Liver (tissue), 9 donors: ENCODE results near the gene MEGF10. TPM values are rescaled to one million over a fixed set of nuclear protein-coding genes. Genes with fewer than 3 reads are reported as not detected.

Source experiments
- DNase-seq: peaks from one replicate; pipeline ENCODE4 v3.0.0-alpha.2; 2017; ENCODE audit warnings: low spot score
- H3K27ac ChIP-seq, 2 donors: one replicate each; pipeline ENCODE4 v1.7.0; 2013; ENCODE audit warnings: inconsistent platforms in 2 of 2, low read length in 2 of 2, control low read depth in 1 of 2, low read depth in 1 of 2, mild to moderate bottlenecking in 1 of 2
- H3K27me3 ChIP-seq, 4 donors: one replicate each; pipeline versions ENCODE4 v1.6.1 to v1.7.0; 2013; ENCODE audit warnings: low read length in 3 of 4, inconsistent platforms in 1 of 4, mild to moderate bottlenecking in 1 of 4, moderate library complexity in 1 of 4; ENCODE audit not compliant: control insufficient read depth in 4 of 4, insufficient read depth in 4 of 4
- H3K36me3 ChIP-seq, 4 donors: one replicate each; pipeline versions ENCODE4 v1.6.1 to v1.7.0; 2013; ENCODE audit warnings: low read length in 3 of 4, mild to moderate bottlenecking in 3 of 4, low read depth in 1 of 4, moderate library complexity in 1 of 4; ENCODE audit not compliant: control insufficient read depth in 4 of 4, insufficient read depth in 3 of 4
- H3K4me1 ChIP-seq, 4 donors: one replicate each; pipeline versions ENCODE4 v1.6.1 to v1.7.0; 2013; ENCODE audit warnings: low read length in 3 of 4, mild to moderate bottlenecking in 3 of 4, moderate library complexity in 1 of 4; ENCODE audit not compliant: control insufficient read depth in 4 of 4, insufficient read depth in 4 of 4
- H3K4me3 ChIP-seq, 3 donors: one replicate each; pipeline versions ENCODE4 v1.6.1 to v1.7.0; 2013; ENCODE audit warnings: low read length in 3 of 3, control low read depth in 1 of 3, low read depth in 1 of 3, mild to moderate bottlenecking in 1 of 3
- H3K9ac ChIP-seq, 2 donors: one replicate each; pipeline ENCODE4 v1.7.0; 2013; ENCODE audit warnings: low read length in 2 of 2, mild to moderate bottlenecking in 2 of 2, moderate library complexity in 2 of 2, control low read depth in 1 of 2, low read depth in 1 of 2
- H3K9me3 ChIP-seq, 4 donors: one replicate each; pipeline versions ENCODE4 v1.6.1 to v1.7.0; 2013; ENCODE audit warnings: low read length in 3 of 4; ENCODE audit not compliant: control insufficient read depth in 4 of 4
- CTCF ChIP-seq: fragments of 150-350 bp; IDR thresholded peaks from 2 replicates; pipeline ENCODE4 v1.5.1; 2017; ENCODE audit warnings: improper control_type of control experiment, low read depth, low read length; ENCODE audit not compliant: missing input control
- EGR1 ChIP-seq, 2 donors: IDR thresholded peaks; 2 replicates each; pipeline ENCODE4 v1.6.1; 2016 to 2018; ENCODE audit warnings: antibody characterized with exemption in 2 of 2, low read depth in 2 of 2
- GABPA ChIP-seq, 2 donors: IDR thresholded peaks in 1 of 2; conservative IDR thresholded peaks in 1 of 2; 2 replicates each; pipeline ENCODE4 v1.6.1; 2016; ENCODE audit warnings: antibody characterized with exemption in 2 of 2, mild to moderate bottlenecking in 1 of 2, moderate library complexity in 1 of 2
- HNF4G ChIP-seq: IDR thresholded peaks from 2 replicates; pipeline ENCODE4 v1.6.1; 2016; ENCODE audit warnings: antibody characterized with exemption
- JUND ChIP-seq, 2 donors: IDR thresholded peaks; 2 replicates each; pipeline ENCODE4 v1.6.1; 2016; ENCODE audit warnings: antibody characterized with exemption in 2 of 2
- MAX ChIP-seq: IDR thresholded peaks from 2 replicates; pipeline ENCODE4 v1.6.1; 2016; ENCODE audit warnings: antibody characterized with exemption
- RAD21 ChIP-seq, 2 donors: IDR thresholded peaks; 2 replicates each; pipeline ENCODE4 v1.6.1; 2016; ENCODE audit warnings: antibody characterized with exemption in 2 of 2, mild to moderate bottlenecking in 2 of 2
- RXRA ChIP-seq, 2 donors: IDR thresholded peaks; 2 replicates each; pipeline ENCODE4 v1.6.1; 2017 to 2018; ENCODE audit warnings: antibody characterized with exemption in 2 of 2, mild to moderate bottlenecking in 1 of 2
- SP1 ChIP-seq: IDR thresholded peaks from 2 replicates; pipeline ENCODE4 v1.6.1; 2018; ENCODE audit warnings: antibody characterized with exemption, mild to moderate bottlenecking
- TAF1 ChIP-seq: conservative IDR thresholded peaks from 2 replicates; pipeline ENCODE4 v1.6.1; 2016; ENCODE audit warnings: antibody characterized with exemption, mild to moderate bottlenecking
- YY1 ChIP-seq: IDR thresholded peaks from 2 replicates; pipeline ENCODE4 v1.6.1; 2016; ENCODE audit warnings: antibody characterized with exemption, mild to moderate bottlenecking
- WGBS: extraction: QIAGEN DNeasy Blood & Tissue Kit; methylation state at CpG from one replicate; pipeline ENCODE4 v1.1.7; 2013; 5-methylcytosine and 5-hydroxymethylcytosine counted together
- polyA plus RNA-seq, 2 donors: library from polyadenylated mRNA; stranded (reverse) in 1 of 2; unstranded in 1 of 2; fragments of 200-250 nt in 1 of 2; fragments of >200 nt in 1 of 2; fragmentation: Nextera tagmentation in 1 of 2; extraction: Ambion mirVana in 1 of 2; gene quantifications; one replicate each; pipeline versions ENCODE4 v1.2.1 to v1.2.3, GENCODE V29; 2013 to 2015
- total RNA-seq, 2 donors: library from RNA; depleted of rRNA; stranded (reverse); fragments of >200 nt; gene quantifications; one replicate each; pipeline ENCODE4 v1.2.3, GENCODE V29; 2014
- TF ChIP-seq, protein P1 (sequence below): IDR thresholded peaks from 2 replicates; pipeline ENCODE4 v1.6.1; 2016; ENCODE audit warnings: antibody characterized with exemption
- TF ChIP-seq, protein P2 (sequence below): IDR thresholded peaks from 2 replicates; pipeline ENCODE4 v1.6.1; 2016; ENCODE audit warnings: antibody characterized with exemption, mild to moderate bottlenecking
- donor health status: healthy.
- donor health status: healthy.
- donor health status: healthy.
- donor health status: healthy.
- donor health status: healthy.

MEGF10 gene
- total and polyA plus RNA-seq, 4 donors: 0.05 to 1.0 (median 0.33) TPM; not detected in 1

- WGBS: 68% methylated on average over 2 of the region's 2 CpGs
- Histone ChIP-seq H3K4me1 (no peaks in the 10 kb centered on the region), H3K4me3 (no peak overlapping the region), H3K27ac (no peak overlapping the region), H3K36me3 (no peaks in the 10 kb centered on the region), H3K27me3 (no peaks in the 10 kb centered on the region), H3K9me3 (no peaks in the 10 kb centered on the region), H3K9ac (no peak overlapping the region)
- TF ChIP-seq CTCF (no peak), RAD21 (IDR thresholded peaks at IDR 0.05) (no peak)
- TF ChIP-seq, protein P1, sequence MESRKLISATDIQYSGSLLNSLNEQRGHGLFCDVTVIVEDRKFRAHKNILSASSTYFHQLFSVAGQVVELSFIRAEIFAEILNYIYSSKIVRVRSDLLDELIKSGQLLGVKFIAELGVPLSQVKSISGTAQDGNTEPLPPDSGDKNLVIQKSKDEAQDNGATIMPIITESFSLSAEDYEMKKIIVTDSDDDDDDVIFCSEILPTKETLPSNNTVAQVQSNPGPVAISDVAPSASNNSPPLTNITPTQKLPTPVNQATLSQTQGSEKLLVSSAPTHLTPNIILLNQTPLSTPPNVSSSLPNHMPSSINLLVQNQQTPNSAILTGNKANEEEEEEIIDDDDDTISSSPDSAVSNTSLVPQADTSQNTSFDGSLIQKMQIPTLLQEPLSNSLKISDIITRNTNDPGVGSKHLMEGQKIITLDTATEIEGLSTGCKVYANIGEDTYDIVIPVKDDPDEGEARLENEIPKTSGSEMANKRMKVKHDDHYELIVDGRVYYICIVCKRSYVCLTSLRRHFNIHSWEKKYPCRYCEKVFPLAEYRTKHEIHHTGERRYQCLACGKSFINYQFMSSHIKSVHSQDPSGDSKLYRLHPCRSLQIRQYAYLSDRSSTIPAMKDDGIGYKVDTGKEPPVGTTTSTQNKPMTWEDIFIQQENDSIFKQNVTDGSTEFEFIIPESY: no peak
- DNase-seq: no peak
Measured at GRCh38 chr5:127471211-127471610, 180.6 kb downstream of the MEGF10 start.

- H3K27ac ChIP-seq: no peak overlapping the region
- no peaks in the 10 kb centered on the region for H3K36me3 ChIP-seq
- H3K27me3 ChIP-seq: no peaks in the 10 kb centered on the region
- no peak for TF ChIP-seq SP1
- no peak for TF ChIP-seq CTCF
- TF ChIP-seq, protein P2, sequence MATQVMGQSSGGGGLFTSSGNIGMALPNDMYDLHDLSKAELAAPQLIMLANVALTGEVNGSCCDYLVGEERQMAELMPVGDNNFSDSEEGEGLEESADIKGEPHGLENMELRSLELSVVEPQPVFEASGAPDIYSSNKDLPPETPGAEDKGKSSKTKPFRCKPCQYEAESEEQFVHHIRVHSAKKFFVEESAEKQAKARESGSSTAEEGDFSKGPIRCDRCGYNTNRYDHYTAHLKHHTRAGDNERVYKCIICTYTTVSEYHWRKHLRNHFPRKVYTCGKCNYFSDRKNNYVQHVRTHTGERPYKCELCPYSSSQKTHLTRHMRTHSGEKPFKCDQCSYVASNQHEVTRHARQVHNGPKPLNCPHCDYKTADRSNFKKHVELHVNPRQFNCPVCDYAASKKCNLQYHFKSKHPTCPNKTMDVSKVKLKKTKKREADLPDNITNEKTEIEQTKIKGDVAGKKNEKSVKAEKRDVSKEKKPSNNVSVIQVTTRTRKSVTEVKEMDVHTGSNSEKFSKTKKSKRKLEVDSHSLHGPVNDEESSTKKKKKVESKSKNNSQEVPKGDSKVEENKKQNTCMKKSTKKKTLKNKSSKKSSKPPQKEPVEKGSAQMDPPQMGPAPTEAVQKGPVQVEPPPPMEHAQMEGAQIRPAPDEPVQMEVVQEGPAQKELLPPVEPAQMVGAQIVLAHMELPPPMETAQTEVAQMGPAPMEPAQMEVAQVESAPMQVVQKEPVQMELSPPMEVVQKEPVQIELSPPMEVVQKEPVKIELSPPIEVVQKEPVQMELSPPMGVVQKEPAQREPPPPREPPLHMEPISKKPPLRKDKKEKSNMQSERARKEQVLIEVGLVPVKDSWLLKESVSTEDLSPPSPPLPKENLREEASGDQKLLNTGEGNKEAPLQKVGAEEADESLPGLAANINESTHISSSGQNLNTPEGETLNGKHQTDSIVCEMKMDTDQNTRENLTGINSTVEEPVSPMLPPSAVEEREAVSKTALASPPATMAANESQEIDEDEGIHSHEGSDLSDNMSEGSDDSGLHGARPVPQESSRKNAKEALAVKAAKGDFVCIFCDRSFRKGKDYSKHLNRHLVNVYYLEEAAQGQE: no peak
- TF ChIP-seq MAX: no peak
- TF ChIP-seq YY1: no peak
- TF ChIP-seq JUND (IDR thresholded peaks at IDR 0.05): no peak
- TF ChIP-seq TAF1: no peak
- no peak for TF ChIP-seq HNF4G
- TF ChIP-seq RXRA (IDR thresholded peaks at IDR 0.05): no peak
- no peak for TF ChIP-seq GABPA (IDR thresholded peaks at IDR 0.05 in 1 of 2, conservative IDR thresholded peaks at IDR 0.05 in 1 of 2)
- no peak for TF ChIP-seq EGR1 (IDR thresholded peaks at IDR 0.05; ENCODE audit: low read depth in 2 of 2)
- TF ChIP-seq, protein P1: no peak
- no peak overlapping the region for H3K4me3 ChIP-seq
- H3K9me3 ChIP-seq: no peaks in the 10 kb centered on the region
- WGBS: 90% methylated on average over 3 of the region's 3 CpGs
- H3K9ac ChIP-seq: no peak overlapping the region
- no peak for DNase-seq
- H3K4me1 ChIP-seq: no peaks in the 10 kb centered on the region
Measured at GRCh38 chr5:127472700-127473099, 182.1 kb downstream of the MEGF10 start.
